Superior temporal gyrus (tissue), 1 donor: ENCODE data around the gene OSBPL6.
"Not testable (repeated sequence)": the region's sequence is repeated elsewhere in the genome, so short reads cannot be mapped to it uniquely, and the experiment has no call there.

Source experiments
- DNase-seq: peaks from one replicate; pipeline ENCODE4 v3.0.0-alpha.2; 2016; ENCODE audit errors: extremely low spot score

The OSBPL6 gene

DNA sequence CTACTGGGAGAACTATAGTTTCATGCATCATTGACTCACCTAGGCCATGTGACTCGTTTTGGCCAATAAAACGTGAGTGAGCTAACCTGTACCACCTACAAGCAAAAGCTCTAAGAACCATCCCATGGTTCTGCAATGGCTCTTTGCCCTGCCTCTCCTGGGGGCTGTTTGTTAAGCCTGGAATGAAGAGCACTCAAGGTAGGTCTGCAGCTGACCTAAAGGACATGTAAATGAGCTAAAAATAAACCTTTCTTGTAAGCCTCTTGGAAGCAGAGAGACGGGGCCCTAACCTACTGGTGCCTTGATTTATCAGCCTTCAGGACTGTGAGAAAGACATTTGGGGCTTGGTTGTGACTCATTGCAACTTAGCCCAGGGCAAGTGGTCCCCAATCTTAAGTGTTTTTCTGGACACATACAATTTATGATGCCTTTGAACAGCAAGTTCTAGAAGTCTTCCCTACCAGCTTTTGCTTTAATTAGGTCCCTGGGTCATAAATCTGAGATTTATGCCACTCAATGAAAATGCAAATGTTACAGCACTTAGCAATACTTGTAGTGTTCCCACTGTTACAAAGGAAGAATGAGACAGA lies 107.4 kb downstream of the OSBPL6 start:
- DNase-seq = no peak

DNA sequence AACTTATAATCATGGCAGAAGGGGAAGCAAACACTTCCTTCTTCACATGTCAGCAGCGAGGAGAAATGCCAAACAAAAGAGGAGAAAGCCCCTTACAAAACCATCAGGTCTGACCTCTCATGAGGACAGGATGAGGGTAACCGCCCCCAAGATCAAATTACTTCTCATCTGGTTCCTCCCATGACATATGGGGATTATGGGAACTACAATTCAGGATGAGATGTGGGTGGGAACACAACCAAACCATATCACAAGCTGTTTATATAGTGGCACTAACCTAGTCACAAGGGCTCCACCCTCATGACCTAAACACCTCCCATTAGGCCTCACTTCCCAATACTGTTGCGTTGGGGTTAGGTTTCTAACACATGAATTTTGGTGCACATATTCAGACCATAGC lies 110.0 kb downstream of the OSBPL6 start:
- no peak for DNase-seq

DNA sequence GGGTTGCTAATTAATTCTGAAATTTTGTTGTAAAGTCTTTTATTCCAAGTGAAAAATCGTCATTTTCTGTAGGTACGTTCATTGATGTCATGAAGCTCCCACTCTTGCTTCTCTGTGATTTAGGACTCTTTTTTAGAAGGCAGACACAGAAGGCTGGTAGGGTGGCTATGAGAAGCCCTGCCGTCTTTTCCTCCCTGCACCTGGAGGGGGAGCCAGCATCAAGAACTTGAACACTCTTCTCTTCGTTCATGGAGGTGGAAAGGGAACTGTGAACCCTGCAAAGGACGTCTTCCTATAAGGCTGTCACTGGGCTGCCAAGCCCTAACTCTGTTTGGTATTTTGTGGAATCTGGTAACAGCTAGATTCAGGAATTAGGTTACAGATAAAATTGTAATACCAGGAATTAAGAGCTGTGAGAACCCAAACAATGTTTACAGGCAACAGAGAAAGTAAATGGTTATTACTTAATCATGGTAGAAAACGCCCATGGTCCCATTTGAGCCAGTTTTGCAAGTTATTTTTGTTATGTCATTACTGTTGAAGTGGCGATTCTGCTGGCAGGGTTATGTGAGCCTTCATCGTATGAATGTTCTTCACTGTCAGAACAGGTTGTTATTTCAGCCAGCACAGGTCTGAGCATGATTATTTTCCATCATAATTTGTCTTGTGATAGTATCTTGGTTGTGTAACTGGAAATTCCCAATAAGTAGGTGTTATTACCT lies 112.2 kb downstream of the OSBPL6 start:
- DNase-seq = no peak

DNA sequence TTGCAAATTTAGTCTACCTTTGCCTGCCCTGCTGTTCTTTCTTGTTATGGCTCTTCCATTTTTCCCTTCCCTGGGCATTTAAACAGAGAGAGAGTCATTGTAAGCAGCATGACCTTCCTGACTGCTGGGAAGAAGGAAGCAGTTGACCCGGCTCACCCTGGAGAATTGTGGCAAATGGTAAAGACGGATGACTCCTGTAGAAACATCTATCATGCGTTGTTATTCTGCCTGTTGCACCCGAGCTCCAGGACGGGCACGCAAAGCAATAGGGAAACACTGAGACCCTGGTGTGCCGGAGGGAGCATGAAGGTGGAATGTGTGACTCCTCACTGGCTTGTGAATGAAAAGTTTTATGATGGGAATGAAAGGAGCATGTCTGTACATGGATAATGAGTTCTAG lies 113.3 kb downstream of the OSBPL6 start:
- no peak for DNase-seq

DNA sequence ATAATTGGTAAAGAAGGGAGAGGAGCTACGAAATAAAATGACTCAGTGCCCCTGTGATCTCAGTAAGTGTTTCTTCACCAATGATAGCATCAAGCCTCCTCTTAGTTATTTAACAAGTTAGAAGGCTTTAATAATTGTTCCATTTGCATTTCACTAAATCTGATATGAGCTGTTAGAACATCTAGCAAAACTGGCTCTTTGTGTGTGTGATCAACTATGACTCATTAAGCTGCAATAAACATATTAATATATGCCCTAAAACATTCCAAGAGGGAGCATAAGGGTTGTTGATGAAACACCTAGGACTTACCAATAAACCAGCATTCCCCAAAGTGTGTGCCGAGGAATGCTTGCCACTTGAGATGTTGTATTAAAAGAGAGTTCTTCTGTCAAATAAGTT lies 115.2 kb downstream of the OSBPL6 start:
- DNase-seq = no peak

DNA sequence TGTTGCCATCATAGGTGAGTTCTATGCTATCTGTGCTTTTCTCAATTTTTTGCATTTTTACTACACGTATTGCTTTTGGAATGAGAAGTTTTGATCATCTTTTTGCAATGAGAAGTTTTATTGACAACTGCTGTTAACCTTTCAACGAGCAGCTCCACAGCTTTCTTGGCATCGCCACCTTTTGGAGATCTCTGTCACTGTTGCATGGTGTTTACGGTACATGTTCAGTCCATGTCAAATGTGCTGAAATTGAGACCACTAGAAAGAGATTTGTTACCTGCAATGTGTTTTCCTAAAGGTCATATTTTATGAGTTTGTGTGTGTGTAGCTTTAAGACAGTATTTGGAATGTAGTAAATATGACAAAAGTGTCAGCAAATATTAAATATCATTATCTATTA lies 120.8 kb downstream of the OSBPL6 start:
- no peak for DNase-seq

DNA sequence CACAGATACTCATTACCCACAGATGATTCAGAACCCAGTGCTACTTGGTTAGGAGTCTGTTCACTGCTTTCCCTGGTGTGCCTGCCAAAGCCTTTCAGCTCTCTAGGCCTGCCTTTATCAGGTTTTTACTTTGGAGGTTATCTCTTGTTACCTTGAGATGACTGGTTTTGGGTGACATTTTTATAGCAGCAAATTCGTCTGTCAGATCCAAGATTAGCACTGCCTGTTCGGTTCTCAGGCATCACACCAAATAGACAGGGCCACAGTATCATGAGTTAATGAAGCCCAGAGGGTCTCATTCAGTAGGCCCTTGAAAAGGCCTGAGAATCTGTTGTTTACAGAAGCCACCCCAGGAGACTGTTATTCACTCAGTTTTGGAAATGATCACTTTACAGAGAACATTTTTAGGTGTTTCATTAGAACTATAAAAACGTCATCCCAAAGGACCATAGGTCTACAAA lies 121.2 kb downstream of the OSBPL6 start:
- DNase-seq = no peak

DNA sequence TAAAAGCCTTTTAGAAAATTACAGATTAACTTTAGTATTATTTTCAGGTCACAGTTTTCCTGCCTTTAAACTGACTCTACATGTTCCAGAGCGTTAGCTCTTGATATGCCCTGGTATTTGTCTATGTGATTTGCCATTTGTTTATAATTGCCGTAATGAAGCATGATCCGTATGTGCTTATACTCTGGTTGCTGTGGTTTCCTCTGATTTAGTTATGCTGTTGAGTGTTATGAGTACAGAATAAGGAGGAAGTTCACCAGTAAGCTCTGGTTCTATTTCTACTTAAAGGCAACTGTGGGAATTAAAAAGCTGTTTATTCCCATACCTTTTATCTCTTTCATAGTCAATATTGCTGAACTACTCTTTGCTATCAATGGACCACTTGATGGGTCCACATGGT lies 123.5 kb downstream of the OSBPL6 start:
- no peak for DNase-seq

DNA sequence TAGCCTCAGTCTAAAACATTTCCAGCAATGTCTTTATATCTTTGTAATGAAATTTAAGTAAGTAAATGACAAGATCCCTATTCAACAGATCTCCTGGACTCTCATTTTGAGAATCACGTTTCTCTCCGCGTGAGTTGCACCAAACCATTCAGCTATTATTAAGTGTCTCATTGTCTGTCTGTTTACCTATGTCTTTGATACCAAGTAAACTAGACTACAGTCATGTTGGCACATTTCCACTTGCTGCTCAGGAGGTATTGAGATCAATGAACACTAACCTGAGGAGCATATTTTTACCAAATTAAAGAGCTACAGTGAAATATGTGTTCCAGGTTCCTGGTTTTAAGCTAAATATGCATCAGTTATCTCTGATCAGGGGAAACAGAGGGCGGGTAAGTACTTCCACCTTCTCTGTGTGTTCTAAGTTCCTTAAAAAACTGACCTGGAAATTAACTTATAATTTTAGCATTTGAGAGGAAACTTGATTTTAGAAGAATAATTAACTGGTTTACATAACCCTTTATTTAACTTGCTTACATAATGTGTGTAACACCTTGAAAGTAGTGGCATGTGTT lies 125.8 kb downstream of the OSBPL6 start:
- DNase-seq = no peak

DNA sequence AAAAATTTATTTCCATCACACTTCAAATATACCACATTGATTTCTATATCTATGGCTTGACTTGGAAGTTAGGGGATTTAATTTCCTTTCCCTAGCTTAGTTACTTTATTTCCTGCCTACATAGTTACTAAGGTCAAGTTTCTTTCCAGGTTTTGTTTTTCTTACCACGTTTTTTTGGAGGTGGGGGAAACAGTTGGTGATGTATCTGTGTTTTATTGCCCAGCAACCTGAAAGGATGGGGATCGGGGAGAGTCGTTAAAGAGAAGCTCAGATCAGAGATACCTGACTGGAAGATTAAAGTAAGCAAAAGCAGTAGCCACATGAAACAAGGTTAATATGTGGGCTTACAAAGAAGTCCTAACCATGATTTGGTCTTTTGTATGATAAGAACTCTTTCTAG lies 127.8 kb downstream of the OSBPL6 start:
- DNase-seq = no peak

DNA sequence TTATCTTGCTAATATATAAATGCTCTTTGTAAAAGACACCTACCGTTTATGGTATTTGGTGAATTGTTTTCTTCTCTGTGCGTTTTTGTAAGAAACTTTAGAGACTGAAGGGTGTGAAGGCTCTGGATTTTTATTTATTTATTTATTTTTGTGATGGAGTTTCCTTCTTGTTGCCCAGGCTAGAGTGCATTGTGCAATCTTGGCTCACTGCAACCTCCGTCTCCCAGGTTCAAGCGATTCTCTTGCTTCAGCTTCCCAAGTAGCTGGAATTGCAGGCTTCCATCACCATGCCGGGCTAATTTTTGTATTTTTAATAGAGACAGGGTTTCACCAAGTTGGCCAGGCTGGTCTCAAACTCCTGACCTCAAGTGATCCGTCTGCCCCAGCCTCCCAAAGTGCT lies 129.0 kb downstream of the OSBPL6 start:
- DNase-seq = not testable (repeated sequence)

DNA sequence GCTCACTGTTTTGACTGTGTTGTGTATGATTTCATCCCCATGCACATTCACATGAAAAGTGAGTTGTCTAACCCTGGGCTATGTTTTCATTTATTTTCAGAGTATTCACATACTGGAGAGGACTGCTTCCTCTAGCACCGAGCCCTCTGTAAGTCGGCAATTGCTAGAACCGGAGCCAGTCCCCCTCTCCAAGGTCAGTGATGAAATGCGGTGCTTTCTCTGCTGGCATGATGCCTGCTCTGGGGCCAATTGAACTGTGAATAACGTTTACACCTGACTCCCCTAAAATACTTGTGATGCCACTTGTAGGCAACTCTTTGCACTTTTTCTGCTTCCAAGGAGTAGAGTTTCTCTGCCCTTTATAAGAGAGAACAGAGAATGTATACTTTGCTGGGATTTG lies 129.8 kb downstream of the OSBPL6 start:
- peak; percentile 35 for DNase-seq

DNA sequence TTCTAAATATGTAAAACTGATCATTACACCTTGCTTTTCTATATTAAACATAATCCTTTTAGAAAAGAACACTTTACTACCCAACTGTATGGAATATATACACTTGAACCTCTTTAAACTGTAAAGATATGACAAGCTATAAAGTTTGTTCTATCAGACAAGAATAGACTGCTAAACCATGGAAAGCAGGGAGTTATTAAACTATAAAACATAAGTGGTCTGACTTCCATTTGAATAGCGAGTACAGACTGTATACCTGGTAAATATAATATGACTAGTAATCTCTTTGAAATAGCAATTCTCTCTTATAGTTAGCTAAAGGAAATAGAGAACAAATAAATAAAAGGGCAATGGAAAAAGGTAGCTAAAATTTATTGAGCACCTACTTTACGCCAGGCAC lies 131.0 kb downstream of the OSBPL6 start:
- no peak for DNase-seq

DNA sequence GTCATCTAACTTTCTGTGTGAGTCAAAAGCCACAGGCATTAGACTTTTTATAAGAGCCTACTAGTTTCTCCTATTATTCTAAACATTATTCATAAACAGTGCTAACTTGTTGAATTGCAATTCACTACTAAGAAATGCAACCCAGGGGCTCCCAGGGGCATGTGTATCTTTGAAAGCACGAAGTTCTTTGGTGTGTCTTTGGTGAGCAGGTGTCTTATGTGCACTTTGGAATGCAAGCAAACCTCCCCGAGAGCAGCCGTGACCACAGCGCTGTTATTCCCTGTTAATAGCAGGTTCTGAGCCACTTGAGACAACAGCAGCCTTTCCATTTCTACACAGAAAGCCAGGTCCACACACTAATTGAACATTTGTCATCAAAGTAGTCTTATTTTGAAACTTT lies 133.2 kb downstream of the OSBPL6 start:
- no peak for DNase-seq

DNA sequence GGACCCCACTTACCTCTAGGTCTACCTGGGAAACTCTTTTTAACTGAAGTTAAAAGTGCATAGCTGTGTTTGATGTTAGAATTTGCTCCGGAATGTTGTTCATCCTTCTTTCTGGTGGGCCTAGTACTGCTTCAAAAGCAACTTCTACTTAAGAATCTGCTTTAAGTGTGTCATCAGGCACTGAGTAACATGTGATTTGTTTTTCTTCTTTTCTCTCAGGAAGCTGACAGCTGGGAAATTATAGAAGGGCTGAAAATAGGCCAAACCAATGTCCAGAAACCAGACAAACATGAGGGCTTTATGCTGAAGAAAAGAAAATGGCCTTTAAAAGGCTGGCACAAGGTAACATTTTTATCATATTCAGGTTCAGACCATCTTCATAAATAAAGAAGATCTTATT lies 133.7 kb downstream of the OSBPL6 start:
- peak; percentile 32 for DNase-seq

DNA sequence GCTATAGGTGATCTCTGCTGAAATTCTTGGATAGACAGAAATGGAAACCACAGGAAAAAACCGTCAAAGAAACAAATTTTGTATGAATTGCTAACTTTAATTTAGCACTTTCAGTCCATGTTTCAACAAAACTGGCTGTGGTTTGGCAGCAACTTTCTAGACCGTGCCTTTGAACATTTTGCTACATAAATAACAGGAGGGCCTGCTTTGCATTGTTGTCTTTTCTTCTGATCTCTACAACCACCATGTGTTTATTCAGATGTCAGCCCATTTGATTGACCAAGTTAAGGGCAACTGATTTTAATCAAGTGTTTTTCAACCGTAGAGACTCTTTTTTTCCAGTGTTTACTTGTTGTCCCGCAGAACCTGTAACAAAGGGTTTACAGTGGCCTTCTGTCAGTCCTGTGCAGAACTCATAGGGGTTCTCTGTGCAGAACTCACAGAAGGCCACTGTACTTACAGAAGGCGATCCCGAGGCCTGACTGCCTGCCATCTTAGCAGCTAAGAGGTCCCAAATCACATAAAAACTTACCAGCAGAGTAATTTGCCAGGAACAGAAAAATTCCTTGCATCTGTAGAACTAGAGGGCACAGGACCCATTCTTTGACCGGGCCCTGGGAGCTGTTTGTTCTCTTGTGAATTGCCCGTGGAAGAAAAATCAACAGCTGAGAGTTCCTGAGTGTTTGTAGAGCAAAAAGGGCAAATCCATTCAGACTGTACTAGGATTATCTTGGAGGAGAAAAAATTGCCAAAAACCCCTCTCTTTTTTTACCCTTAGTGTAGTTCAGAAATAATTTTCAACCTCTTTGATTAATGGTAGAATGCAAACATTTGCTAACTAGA lies 136.1 kb downstream of the OSBPL6 start:
- DNase-seq = no peak

DNA sequence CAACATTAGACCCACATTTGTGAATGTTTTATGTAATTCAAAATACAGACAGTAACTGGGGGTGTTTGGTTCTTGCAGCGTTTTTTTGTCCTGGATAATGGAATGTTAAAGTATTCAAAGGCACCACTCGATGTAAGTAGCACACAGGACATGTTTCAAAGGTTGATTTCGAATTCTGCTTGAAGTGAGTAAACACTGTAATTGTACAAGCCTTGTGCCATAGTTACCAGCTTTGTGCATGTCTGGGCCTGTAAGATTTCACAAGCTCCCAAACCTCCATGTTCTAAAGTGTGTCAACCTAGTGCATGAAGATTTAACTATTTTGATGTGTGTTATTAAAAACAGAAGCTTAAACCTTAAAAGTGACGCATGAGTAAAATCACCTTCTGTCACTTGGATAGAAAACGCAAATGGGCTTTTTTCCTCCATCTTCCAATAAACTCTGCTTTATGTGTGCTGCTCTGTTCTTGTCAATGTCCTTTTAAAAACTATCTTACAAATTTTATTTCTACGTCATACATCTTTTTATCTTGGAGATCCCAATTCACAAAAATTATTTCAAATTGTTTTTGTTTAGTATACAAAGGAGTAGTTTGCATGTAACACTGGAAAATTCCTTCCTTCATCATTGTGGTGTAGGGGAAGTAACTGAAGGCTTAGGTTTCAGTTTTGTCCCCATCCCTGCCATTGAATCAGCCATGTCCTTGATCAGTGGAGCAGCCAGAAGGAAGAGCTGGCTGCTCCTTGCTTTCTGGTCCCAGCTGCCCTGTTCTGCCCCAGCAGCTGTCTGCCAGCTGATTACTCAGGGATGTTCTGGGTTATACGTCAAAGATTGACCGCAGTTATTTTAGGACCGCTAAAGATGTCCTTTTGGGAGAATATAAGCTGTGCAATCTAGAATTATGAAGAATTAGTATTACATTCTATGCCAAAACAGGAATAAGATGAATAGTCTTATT lies 137.4 kb downstream of the OSBPL6 start:
- no peak for DNase-seq

DNA sequence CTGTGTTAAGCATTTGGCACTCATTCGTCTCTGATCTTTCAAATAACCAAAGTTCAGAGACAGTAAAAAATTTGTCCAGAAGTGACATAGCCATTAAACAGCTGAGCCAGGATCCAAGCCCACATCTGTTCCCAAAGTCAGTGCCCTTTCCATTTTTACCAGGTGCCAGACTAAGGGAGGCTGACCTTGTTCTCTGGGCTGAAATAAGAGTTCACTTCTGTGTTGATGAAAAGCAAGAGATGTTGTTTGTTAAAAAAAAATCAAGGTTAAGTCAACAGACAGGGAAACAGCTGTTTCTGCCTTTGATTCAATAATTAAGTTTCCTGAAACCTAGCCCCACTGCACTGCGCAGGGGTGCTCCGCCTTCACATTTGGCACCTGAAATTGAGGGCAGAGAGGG lies 139.5 kb downstream of the OSBPL6 start:
- DNase-seq = no peak

DNA sequence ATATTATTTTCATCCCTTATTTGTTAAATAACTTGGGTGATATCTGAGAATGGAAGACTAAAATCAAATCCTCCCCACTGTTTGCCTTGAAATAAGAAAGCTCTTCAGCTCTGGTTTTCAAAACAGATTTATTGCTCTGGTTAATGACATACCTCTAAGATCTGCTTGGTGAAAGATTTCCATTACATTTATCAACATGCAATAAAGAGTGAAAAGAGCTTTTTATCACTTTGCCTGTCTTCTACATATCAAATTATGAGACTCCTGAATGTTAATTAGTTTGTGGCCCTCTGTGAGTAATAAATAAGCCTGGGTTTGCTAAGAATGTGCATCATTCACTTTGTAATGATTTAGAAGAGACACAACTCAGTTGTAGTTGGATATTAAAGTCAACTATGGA lies 140.9 kb downstream of the OSBPL6 start:
- no peak for DNase-seq

DNA sequence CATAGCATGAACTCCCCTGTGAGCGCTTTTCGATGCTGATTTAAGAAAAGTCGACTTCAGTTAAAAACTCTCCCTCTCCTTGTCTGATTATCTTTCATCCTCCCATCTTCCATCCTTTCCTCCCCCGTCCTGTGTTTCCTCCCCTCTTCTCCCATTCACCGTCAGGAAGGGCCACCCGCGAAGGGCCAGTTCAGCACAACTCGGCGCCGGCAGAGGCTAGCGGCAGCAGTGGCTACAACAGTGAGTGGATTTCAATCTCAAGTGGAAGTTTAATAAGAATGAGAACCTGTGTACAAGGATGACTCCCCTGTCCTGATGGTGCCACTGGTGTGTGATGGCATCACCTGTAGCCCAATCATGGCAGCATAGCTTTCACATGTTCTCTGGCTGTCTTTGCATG lies 149.8 kb downstream of the OSBPL6 start:
- DNase-seq = no peak

DNA sequence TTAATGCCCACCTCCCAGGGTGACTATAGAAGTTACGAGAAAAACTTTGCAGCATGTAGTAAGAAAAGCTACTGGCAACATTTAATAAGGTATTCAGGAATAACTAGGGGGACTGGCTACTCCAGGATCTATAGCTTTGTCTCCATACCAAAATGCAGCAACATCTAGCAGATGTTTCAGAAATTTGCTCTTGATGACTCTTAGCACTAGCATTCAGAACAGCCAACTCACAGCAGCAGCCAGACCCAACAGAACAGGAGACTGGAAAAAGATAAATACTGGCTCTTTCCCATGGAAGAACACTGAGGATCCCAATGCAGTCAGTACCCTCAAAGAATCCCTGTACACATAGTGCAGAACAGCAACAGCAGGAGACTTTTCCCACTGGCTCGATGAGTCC lies 151.6 kb downstream of the OSBPL6 start:
- no peak for DNase-seq
